ENCODE data around the gene DLGAP1.
"Not testable (repeated sequence)": the region's sequence is repeated elsewhere in the genome, so short reads cannot be mapped to it uniquely, and the experiment has no call there.

DLGAP1 gene

DNA sequence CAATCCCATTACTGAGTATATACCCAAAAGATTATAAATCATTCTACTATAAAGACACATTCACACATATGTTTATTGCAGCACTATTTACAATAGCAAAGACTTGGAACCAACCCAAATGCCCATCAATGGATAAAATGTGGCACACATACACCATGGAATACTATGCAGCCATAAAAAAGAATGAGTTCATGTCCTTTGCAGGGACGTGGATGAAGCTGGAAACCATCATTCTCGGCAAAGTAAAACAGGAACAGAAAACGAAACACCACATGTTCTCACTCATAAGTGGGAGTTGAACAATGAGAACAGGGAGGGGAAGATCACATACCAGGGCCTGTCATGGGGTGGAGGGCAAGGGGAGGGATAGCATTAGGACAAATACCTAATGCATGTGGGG is 167.8 kb downstream of the DLGAP1 start:
- not testable (repeated sequence) for DNase-seq (ENCODE audit: low read depth)

DNA sequence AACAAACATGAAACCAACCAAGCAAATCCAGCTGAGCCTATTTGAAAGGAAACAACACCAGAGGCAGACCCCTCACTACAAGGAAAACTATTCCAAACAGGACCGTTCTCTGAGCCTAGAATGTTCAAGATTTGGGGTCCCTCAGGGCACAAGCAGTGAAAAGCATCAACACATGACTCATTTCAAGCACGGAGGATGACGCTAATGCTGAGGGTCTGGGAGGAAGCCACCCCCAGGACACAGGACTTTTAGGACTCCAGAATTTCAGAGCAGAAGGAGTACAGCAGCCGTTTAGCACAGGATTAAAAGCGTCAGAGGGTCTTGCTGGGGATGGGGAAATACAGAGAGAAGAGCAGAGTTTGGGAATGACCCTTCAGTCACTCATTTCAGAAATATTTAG is 168.9 kb downstream of the DLGAP1 start:
- DNase-seq (ENCODE audit: low read depth) = no peak

DNA sequence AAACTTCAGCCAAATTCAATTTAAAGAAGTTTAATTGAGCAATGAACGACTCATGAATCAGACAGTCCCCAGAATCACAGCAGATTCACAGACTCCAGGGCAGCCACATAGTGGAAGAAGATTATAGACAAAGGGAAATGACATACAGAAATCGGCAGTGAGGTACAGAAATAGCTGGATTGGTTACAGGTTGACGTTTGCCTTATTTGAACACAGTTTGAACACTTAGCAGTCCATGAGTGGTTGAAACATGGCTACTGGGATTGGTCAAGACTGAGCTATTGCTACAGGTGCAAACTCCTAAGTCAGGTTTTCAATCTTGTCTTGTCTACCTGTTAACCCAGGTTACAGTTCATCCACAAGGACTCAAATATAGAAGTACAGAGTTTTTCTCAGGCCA is 169.6 kb downstream of the DLGAP1 start:
- no peak for DNase-seq (ENCODE audit: low read depth)

DNA sequence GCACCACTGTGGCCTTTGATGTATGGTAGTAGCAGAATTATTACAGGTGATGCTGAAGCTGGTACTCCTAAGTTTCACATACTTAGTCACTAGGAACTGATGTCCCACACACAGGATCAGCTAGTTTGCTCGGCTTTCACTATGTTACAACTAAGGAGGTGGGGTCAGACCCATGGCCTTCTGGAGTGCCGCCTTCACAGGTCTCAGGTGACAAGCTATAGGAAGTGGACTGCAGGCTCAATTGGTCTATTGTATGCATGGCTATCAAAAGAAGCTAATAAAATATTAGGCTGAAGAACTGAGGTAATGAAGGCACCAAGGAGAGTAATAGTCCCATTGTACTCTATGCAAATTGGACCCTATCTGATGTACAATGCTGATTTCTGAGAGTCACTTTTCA is 170.6 kb downstream of the DLGAP1 start:
- no peak for DNase-seq (ENCODE audit: low read depth)

DNA sequence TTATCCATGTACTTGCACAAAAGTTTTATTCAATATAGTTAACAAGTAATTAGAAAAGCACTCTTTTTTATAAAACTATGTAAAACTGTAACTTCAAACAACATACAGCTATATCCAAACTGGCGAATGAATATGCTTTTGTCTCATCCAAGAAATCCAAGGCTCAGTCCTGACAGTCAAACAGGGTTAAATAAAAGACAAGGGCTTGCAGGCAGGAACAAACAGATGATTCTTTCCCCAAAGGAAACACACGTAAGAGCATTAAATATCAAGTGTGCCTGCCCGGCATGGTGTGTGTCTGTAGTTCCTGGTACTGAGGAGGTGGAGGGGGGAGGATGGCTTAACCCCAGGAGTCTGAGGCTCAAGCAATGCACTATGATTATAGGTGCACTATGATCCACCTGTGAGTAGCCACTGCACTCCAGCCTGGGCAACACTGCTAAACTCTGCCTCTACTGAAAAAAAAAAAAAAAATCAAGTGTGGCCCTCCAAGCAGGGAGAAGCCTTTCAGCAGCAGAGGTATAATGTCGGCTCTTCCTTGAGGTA is 171.3 kb downstream of the DLGAP1 start:
- no peak for DNase-seq (ENCODE audit: low read depth)

DNA sequence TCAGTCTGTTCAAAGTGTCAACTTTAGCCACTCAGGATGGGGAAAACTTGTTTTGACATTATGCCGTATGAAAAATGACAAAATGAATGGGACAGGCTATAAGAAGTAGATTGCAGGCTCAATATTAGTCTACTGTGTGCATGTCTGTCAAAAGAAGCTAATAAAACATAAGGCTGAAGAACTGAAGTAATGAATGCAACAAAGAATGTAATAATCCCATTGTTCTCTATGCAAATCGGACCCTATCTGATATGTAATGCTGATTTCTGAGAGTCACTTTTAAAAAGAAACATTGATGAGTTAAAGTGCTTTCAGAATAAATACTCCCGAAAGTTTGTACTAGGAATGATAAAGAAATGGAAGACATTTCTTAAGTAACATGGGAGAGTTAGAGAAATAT is 172.2 kb downstream of the DLGAP1 start:
- no peak for DNase-seq (ENCODE audit: low read depth)

DNA sequence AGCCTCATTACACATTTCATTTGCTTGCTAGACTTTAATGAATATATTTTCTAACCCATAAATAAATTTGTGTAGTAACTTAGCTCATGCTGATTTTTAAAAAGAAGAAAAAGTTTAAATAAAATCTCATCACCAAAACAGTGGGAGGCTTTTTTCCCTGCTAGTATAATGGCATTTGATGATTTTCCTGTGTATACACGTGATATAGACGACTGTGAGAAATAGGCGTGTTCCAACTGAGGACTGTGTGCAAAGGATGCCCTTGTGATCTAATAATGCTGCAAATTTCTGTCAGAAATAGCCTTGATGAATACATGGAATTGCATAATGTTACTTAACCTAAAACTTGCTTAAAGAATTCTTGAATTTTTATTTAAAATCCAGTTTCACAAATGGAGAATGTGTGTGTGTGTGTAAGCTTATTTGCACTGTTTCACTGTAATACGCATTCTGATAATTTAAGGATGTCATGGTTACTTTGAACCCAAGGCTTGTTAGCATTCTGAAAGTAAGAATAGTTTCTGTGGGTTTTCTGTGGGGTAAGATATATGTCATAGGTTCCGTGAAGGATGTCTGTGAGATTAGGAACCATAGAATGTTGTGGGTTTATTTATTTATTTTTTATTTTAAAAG is 178.0 kb downstream of the DLGAP1 start:
- no peak for DNase-seq (ENCODE audit: low read depth)

DNA sequence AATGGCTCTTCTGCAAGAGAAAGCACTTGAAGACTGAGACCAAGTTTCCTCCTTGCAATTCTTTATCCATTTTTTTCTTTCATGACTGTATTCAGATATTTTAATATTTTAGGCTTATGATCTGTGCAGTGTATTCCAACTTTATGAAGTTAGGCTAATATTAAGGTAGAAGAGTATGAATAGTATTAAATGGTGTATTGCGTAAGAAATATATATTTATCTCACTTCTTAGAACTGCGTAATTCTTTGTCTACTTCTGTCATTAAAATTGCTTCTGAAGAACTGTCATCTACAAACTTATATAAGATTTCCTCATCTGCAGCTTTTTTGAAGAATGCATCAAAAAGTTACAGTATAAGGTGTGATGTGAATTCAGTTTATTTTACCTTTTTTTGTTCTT is 183.2 kb downstream of the DLGAP1 start:
- no peak for DNase-seq (ENCODE audit: low read depth)

DNA sequence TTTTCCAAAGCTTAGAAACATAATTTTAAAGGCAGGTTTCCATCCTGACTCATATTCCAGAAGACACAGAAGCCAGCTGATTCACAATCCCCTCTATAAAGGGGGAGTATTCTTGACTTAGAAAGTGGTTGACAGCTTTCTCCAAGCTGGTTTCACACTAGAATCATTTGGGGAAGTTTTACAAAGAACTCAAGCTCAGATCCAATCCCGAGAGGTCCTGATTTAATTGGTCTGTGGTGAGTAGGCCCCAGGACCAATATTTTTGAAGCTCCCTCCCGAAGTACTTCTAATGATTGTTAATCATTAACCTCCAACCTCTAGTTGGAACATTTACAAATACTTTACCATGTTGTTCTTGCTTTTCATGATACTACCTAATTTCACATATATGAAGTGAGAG is 184.1 kb downstream of the DLGAP1 start:
- DNase-seq (ENCODE audit: low read depth) = no peak

DNA sequence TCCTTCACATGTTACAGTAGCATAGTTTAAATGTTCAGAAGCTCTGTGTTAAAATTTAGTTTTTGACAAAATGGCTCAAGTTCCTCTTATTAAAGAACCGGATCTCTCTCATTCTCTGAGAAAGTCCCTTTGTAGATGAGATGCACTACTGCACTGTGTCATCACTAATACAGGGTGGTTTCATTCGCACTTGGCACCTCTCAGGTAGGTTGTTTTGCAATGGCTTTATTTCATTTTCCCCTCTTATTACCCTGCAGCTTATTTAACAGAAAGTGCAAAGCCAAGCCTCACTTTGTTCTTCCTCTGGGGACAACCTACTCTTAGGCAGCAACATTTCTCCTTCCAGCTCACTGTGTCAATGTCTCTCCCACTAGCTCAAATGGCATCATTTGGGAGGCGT is 185.1 kb downstream of the DLGAP1 start:
- DNase-seq (ENCODE audit: low read depth) = no peak

DNA sequence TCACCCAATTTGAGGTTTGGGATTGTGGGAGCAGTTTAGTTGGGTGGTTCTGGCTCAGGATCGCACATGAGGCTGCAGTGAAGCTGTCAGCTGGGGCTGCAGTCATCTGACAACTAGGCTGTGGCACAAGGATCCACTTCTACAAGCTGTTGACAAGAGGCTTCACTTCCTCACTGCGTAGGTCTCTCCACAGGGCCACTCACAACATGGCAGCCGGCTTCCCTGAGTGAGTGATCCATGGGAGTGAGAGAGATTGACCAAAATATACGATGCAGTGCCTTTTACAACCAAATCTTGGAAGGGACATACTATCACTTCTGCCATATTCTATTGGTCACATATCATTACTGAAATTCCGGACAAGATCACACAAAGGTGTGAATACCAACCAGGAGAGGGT is 187.5 kb downstream of the DLGAP1 start:
- no peak for DNase-seq (ENCODE audit: low read depth)

DNA sequence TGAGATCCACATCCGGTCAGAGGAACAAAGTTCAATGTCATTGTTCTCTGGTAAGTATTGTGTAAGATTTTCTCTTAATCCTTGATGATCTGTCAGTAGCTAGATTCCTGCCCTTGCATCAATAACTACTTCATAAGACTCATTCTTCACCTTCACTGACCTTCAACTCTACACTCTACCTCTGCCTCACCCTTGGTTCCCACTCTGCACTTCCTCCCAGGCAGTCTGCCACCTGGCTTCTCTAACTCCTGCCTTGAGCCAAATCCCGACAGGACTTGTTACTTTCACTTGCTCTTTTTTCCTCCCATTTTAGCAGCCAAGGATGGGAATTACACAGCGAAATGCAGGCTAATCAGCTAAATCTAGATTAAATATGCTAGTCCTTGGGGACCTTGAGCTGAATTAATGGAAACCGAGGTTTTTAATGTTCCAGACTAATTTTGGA is 190.7 kb downstream of the DLGAP1 start:
- DNase-seq (ENCODE audit: low read depth) = no peak

DNA sequence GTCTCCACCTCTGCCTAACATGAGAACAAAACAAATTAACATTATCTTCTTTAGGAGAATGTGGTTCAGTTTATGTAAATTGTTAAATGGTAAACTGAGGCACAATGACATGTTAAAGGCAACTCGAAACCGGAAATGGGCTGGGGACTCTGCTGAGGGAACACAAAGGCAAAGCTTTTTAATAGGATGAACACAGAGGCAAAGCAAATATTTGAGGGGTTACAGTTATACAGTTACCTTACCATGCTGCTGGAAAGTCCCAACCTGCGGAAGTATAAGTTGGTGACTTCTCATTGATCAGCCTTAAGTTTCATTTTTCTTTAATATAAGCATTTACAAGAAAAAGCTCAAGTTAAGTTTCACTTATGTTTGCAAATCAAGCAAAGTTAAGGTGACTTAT is 195.0 kb downstream of the DLGAP1 start:
- no peak for DNase-seq (ENCODE audit: low read depth)

DNA sequence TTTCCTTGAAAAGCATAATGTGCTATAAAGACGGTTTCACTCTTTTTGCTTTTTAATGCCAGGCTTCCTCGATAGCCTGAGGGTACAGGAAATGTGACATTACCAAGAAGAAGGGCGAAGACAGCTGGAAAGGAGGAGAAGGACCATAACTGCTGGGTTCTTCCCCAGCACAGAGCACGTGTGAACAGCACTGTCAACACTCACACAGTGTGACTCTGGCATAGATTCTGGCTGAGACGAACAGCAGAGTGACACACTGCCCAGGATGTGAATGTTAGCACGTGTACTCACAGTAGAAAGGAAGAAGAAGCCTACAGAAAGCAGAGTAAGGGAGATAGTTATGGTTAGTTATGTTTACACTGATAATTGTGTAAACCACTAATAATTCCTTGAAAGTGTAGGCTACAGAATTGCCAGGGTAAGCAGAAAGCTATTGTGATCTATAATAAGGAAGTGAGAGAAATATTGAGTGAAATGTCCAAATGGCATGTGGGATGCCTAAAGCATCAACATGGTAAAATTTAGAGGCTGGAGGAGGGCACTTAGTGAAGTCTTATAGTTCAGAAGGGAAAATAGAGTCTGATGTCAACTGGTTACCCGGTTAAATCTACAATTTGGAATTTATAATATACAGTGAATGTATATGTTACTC is 198.2 kb downstream of the DLGAP1 start:
- no peak for DNase-seq (ENCODE audit: low read depth)

DNA sequence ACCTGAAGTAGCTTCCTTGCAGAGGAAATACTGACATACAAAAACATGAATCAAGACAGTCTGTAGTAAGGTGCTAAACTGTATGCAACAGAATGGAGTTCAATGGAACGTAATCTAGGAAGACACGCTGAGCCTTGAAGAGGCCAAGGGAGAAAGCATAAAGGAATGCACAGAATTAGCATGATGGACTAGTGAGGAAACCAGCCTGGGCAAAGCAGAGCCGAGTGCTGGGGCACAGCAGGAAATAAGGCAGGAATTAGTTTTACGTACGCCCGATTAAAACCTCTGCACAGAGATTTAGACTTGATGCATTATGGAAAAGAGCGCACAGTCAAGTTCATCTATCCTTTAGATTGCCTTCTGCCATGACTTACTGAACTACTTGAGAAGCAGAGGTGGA is 200.3 kb downstream of the DLGAP1 start:
- no peak for DNase-seq (ENCODE audit: low read depth)

DNA sequence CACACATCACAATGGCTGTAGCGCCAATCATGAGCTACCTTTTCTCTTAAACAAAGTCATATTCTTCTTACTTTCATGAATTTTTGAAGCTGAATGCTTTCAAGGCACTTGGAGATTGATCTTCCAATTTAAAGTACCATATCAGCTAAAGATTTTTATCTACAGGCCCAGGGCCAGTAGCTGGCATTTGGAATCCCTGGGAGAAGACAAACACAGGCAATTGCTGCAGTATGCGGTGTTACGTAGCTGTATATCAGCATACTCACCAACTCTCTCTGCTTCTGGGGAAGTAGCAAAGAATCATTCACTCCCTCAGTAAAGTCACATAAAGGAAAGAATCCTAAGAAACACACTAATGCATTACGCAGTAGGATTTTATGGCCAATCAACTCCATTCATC is 202.3 kb downstream of the DLGAP1 start:
- DNase-seq (ENCODE audit: low read depth) = no peak

DNA sequence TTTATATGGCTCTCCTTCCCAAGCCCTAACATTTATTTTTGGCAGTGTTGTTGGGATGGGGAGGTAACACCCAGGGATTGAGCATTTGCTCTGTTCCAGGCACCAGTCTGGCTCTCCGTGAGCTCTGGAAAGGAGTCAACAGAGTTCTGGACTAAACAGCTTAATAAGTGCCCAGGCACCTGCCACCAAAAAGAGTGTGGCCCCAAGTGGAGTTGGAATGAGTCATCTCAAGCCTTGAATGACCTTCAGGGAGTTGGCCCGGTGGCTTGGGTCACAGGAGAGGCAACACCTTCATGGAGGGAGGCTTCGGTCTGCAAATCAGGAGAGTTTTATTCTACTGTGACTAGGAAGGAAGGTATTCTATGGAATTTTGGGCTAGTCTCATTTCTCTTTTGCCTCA is 203.2 kb downstream of the DLGAP1 start:
- DNase-seq (ENCODE audit: low read depth) = no peak

DNA sequence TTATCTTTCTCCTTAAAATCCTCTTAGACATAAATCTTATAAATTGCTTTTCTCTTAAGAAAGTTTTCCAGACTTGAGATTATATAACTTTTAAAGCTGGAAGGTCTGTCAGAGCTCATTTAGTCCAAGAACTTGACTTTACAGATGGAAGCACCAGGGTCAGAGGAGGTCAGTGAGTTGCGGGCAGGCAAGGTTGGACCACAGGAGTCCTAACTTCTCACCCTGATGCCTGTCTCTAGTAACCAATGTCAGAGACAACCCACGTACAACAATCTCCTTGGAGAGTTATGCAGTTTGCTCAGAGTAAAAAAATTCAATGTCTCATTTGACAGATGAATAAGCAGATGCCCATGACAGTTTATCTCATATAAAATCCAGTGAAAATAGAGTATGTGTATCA is 203.9 kb downstream of the DLGAP1 start:
- no peak for DNase-seq (ENCODE audit: low read depth)

DNA sequence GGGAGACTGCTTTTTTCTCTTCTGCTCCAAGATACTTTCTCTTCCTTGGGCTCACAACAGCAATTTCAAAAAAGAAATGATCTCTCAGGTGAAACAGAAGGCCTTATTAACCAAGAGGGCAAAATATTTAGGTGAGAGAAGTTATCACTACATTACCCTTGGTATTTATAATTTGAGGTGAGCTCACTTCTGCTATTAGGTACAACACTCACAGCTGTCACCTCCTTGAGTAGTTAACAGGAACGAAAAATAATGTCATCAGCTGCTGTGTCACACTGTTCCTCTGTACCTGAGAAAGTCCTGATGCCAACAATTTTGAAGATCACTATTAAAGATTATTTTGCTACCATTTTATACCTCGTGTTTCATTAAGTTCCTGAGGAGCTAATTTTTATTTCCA is 205.0 kb downstream of the DLGAP1 start:
- no peak for DNase-seq (ENCODE audit: low read depth)

DNA sequence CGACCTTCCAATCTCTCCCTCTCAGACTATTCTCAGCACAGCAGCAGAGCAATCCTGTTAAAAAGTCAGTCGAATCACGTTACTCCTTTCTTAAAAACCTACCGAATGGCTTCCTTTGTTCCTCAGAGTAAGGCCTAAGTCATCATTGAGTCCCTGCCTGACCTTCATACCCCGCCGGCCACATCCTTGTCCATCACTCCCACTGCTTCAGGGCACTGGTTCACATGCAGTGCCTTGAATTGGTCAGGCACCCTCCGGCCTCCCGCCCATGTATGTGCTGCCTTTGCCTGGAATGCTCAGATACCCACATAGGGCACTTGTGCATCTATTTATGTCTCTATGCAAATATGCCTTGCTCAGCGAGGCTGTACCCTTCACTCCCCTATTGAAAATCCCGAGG is 206.4 kb downstream of the DLGAP1 start:
- DNase-seq (ENCODE audit: low read depth) = no peak

DNA sequence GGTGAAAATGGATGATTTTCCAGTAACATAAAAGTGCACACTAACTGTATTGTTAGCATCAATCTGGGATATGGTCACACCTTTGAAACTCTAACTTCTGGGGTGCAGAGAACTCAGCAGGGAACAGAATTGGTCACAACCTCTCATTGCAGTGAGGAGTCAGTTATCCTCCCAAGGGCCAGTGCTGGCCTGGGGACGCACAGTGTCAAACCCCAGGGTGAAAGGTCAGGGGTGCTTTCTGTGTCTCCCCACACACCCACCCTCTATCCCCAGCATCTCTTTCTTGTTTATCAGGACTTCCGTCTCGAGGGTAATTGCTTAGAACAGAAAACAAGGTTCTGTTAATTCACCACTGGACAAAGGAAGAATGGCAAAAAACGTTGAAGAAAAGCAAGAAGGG is 208.7 kb downstream of the DLGAP1 start:
- DNase-seq (ENCODE audit: low read depth) = no peak

DNA sequence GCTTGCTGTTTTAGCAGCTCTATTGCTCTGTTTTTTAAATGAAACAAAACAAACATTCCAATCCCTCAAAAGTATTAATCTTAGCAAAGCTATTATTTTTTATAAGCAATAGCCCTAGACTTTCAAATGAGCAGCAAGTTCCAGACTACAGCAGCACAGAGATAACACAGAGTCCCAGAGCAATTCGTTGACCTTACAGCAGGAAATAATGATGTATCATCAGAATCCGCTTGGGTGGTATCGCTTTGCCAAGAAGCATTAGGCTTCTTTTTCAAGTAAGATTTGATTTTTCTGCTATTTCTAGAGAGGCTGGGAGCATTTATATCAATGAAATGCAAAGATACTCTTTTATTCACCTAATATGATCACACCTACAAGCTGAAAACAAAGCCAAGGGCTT is 209.7 kb downstream of the DLGAP1 start:
- DNase-seq (ENCODE audit: low read depth) = no peak

DNA sequence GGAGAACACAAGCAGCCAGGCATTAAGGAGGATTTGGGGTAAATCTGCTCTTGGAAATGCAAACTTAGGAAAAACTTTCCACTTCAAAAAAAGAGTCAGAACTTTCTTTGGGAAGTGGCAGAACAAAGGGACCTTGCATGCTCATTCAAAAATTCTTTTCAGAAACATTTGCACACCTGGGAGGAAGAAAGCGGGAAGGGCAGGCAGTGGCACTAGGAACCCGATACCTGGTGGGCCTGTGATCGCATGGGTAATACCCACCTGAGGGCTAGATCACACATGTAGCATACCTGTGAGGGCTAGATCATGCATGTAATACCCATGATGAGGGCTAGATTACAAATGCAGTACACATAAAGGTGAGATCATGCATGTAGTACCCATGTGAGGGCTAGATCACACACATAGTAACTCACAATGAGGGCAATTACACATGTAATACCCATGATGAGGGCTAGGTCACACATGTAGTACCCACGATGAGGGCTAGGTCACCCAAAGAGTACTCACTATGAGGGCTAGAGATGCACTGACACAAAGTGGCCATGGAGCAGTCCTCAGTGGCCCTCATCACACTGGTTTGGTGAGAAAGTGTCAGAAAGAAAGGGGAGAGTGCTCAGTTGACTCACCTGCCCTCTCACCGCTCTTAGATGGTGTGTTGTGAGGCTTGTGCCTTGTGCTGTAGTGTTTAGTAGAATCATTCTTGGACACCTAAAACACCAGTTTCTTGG is 212.5 kb downstream of the DLGAP1 start:
- no peak for DNase-seq (ENCODE audit: low read depth)

Data from T follicular helper cell (primary cell).